ENCODE measurements around the gene AMOTL1. TPM values are rescaled to one million over a fixed set of nuclear protein-coding genes. Genes with fewer than 3 reads are reported as not detected.

The AMOTL1 gene, protein sequence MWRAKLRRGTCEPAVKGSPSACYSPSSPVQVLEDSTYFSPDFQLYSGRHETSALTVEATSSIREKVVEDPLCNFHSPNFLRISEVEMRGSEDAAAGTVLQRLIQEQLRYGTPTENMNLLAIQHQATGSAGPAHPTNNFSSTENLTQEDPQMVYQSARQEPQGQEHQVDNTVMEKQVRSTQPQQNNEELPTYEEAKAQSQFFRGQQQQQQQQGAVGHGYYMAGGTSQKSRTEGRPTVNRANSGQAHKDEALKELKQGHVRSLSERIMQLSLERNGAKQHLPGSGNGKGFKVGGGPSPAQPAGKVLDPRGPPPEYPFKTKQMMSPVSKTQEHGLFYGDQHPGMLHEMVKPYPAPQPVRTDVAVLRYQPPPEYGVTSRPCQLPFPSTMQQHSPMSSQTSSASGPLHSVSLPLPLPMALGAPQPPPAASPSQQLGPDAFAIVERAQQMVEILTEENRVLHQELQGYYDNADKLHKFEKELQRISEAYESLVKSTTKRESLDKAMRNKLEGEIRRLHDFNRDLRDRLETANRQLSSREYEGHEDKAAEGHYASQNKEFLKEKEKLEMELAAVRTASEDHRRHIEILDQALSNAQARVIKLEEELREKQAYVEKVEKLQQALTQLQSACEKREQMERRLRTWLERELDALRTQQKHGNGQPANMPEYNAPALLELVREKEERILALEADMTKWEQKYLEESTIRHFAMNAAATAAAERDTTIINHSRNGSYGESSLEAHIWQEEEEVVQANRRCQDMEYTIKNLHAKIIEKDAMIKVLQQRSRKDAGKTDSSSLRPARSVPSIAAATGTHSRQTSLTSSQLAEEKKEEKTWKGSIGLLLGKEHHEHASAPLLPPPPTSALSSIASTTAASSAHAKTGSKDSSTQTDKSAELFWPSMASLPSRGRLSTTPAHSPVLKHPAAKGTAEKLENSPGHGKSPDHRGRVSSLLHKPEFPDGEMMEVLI
- 37.3 and 47.8 TPM in 2 replicates for total RNA-seq (ENCODE audit: low replicate concordance)

DNA sequence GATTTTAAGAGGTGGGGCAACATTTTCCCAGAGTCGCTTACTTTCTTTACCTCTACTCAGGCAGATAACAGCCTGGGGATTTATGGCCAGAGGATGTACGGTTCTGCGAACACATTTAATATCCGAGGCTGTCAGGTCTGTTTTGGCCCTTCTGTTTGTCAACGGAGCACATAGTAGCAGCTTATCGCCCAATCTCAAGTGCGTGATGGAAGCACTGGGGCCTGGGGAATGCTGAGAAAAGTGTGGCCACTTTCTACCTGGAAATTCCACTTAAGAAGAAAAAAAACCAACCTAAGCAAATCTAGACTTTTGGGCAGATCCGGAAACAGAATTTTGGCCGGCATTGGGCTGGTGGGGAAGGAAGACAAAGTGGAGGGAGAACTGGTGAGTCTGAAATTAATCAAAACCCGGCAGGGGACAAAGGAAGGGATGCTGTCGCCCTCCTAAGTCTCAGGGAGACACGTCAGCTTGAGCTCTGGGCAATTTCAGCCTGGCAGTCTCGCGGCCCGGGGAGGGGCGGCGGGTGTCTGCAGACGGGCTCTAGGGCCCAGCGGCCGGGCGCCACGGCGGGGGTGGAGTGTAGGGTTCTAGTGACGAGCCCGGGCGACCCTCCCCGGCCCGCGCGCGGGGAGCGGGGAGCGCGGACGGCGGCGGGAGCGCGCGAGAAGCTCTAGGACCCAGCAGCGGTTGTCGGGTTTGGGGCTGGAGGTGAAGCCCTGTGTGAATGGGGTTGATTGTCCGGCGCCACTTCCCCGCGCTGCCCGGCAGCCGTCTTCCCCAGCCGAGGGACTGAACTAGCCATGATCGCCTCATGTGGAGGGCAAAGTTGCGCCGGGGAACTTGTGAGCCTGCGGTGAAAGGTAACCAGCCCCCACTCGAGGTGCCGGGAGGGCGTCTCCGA is at the start of gene AMOTL1:
TSS of gene AMOTL1 (plus strand) at position 656 of the 901 bp plus-strand sequence. CDS start at position 812, 156 bp downstream.

Other genes starting within 250 kb of the AMOTL1 start
- gene FUT4, start 224.4 kb upstream of the AMOTL1 start, total RNA-seq (ENCODE audit: low replicate concordance), result 2.2 and 16.8 TPM in 2 replicates
- 3.5 and 9.9 TPM in 2 replicates for gene PIWIL4, start 201.0 kb upstream of the AMOTL1 start, total RNA-seq (ENCODE audit: low replicate concordance)
- 33.0 and 33.2 TPM in 2 replicates for gene CWC15, start 205.2 kb downstream of the AMOTL1 start, total RNA-seq (ENCODE audit: low replicate concordance)
- 0.23 and 0.60 TPM in 2 replicates for gene KDM4D, start 205.4 kb downstream of the AMOTL1 start, total RNA-seq (ENCODE audit: low replicate concordance)